ENCODE results near the gene PDXP.

DNA sequence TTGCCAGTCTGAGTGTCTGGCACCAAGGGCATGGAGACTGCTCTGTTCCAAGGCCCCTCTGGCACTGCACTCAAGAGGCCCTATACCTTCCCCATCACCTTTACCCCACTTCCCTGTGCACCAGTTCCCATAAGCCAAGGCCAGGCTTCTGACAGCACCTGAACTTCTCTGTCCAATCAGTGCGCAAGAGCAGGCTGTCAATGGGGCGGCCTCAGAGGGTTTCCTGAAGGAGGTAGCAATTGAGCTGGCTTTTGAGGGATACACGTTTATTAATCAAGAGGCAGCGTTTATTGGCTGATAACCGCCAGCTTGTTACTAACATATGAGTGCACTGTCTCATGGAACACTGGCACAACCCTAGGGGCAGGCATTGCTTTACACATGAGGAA is 17.0 kb upstream of the PDXP start:
- TF ChIP-seq SAFB2 (IDR thresholded peaks at IDR 0.05; ENCODE audit: borderline replicate concordance, low read depth, low read length, severe bottlenecking) (no peak), NCOA4 (IDR thresholded peaks at IDR 0.05; ENCODE audit: partially characterized antibody) (no peak), PHB (CRISPR knock-in tag; IDR thresholded peaks at IDR 0.05) (no peak), POLR2A (conservative IDR thresholded peaks at IDR 0.05) (no peak), CCNT2 (IDR thresholded peaks at IDR 0.05; ENCODE audit: borderline replicate concordance, extremely low read depth, insufficient read length, low read depth, low read length) (no peak), KAT8 (IDR thresholded peaks at IDR 0.05; ENCODE audit: low read depth) (no peak), NFYB (IDR thresholded peaks at IDR 0.05; ENCODE audit: extremely low read depth, insufficient read length) (no peak), JUN (IDR thresholded peaks at IDR 0.05; ENCODE audit: borderline replicate concordance, low read depth, low read length) (no peak), JUN (CRISPR knock-in tag; IDR thresholded peaks at IDR 0.05; ENCODE audit: borderline replicate concordance) (no peak), MCM2 (IDR thresholded peaks at IDR 0.05; ENCODE audit: low read depth) (no peak), SP1 (CRISPR knock-in tag; IDR thresholded peaks at IDR 0.05) (no peak)
- TF ChIP-seq, protein P1, sequence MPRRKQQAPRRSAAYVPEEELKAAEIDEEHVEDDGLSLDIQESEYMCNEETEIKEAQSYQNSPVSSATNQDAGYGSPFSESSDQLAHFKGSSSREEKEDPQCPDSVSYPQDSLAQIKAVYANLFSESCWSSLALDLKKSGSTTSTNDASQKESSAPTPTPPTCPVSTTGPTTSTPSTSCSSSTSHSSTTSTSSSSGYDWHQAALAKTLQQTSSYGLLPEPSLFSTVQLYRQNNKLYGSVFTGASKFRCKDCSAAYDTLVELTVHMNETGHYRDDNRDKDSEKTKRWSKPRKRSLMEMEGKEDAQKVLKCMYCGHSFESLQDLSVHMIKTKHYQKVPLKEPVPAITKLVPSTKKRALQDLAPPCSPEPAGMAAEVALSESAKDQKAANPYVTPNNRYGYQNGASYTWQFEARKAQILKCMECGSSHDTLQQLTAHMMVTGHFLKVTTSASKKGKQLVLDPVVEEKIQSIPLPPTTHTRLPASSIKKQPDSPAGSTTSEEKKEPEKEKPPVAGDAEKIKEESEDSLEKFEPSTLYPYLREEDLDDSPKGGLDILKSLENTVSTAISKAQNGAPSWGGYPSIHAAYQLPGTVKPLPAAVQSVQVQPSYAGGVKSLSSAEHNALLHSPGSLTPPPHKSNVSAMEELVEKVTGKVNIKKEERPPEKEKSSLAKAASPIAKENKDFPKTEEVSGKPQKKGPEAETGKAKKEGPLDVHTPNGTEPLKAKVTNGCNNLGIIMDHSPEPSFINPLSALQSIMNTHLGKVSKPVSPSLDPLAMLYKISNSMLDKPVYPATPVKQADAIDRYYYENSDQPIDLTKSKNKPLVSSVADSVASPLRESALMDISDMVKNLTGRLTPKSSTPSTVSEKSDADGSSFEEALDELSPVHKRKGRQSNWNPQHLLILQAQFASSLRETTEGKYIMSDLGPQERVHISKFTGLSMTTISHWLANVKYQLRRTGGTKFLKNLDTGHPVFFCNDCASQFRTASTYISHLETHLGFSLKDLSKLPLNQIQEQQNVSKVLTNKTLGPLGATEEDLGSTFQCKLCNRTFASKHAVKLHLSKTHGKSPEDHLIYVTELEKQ (CRISPR knock-in tag; IDR thresholded peaks at IDR 0.05) = no peak
- TF ChIP-seq, protein P2, sequence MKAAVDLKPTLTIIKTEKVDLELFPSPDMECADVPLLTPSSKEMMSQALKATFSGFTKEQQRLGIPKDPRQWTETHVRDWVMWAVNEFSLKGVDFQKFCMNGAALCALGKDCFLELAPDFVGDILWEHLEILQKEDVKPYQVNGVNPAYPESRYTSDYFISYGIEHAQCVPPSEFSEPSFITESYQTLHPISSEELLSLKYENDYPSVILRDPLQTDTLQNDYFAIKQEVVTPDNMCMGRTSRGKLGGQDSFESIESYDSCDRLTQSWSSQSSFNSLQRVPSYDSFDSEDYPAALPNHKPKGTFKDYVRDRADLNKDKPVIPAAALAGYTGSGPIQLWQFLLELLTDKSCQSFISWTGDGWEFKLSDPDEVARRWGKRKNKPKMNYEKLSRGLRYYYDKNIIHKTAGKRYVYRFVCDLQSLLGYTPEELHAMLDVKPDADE (conservative IDR thresholded peaks at IDR 0.05; ENCODE audit: control insufficient read depth, low read depth, low read length) = no peak
- TF ChIP-seq, protein P3, sequence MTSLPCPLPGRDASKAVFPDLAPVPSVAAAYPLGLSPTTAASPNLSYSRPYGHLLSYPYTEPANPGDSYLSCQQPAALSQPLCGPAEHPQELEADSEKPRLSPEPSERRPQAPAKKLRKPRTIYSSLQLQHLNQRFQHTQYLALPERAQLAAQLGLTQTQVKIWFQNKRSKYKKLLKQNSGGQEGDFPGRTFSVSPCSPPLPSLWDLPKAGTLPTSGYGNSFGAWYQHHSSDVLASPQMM (CRISPR knock-in tag; IDR thresholded peaks at IDR 0.05) = no peak
